ENCODE measurements around the gene KLK12.
"Not testable (repeated sequence)": the region's sequence is repeated elsewhere in the genome, so short reads cannot be mapped to it uniquely, and the experiment has no call there.

Gene KLK12

GRCh38 chr19:51014242-51014641 is 20.6 kb downstream of the KLK12 start:
- DNase-seq: no peak

- DNase-seq: no peak
Observed at GRCh38 chr19:51012661-51013190, 22.1 kb downstream of the KLK12 start.

GRCh38 chr19:51010066-51010795 is 24.6 kb downstream of the KLK12 start:
- no peak for DNase-seq

GRCh38 chr19:51009061-51009891 is 25.5 kb downstream of the KLK12 start:
- no peak for DNase-seq

- DNase-seq: no peak
Observed at GRCh38 chr19:51007488-51007887, 27.3 kb downstream of the KLK12 start.

- no peak for DNase-seq
Observed at GRCh38 chr19:51006406-51006805, 28.4 kb downstream of the KLK12 start.

- DNase-seq: no peak
Observed at GRCh38 chr19:51005248-51005647, 29.6 kb downstream of the KLK12 start.

GRCh38 chr19:51003316-51003715 is 31.5 kb downstream of the KLK12 start:
- DNase-seq: no peak

GRCh38 chr19:51002542-51003311 is 32.1 kb downstream of the KLK12 start:
- DNase-seq: no peak

GRCh38 chr19:51002089-51002532 is 32.7 kb downstream of the KLK12 start:
- no peak for DNase-seq

GRCh38 chr19:51001515-51001914 is 33.3 kb downstream of the KLK12 start, which contains the start of gene KLK8:
KLK8 (minus strand) TSS chr19:51001604; CDS start chr19:51001167, 437 bp downstream.
- no peak for DNase-seq

- DNase-seq: no peak
Observed at GRCh38 chr19:51000981-51001380, 33.8 kb downstream of the KLK12 start.

GRCh38 chr19:51000426-51000825 is 34.4 kb downstream of the KLK12 start:
- no peak for DNase-seq

GRCh38 chr19:50998686-50999085 is 36.1 kb downstream of the KLK12 start:
- no peak for DNase-seq

GRCh38 chr19:50998061-50998460 is 36.7 kb downstream of the KLK12 start:
- DNase-seq: no peak

- DNase-seq: peak; percentile 9
Observed at GRCh38 chr19:50994129-50994528, 40.7 kb downstream of the KLK12 start.

- DNase-seq: no peak
Observed at GRCh38 chr19:50992666-50993035, 42.2 kb downstream of the KLK12 start.

- DNase-seq: not testable (repeated sequence)
Observed at GRCh38 chr19:50984416-50984815, 50.4 kb downstream of the KLK12 start.

- DNase-seq: no peak
Observed at GRCh38 chr19:50983625-50984292, 51.0 kb downstream of the KLK12 start, which contains the start of gene KLK7. KLK7 (minus strand) TSS chr19:50983917; CDS start chr19:50982399, 1,518 bp downstream.

- DNase-seq: no peak
Observed at GRCh38 chr19:50982186-50982585, 52.6 kb downstream of the KLK12 start.

- no peak for DNase-seq
Observed at GRCh38 chr19:50981587-50982146, 53.1 kb downstream of the KLK12 start.

- DNase-seq: no peak
Observed at GRCh38 chr19:50980208-50980607, 54.6 kb downstream of the KLK12 start.

All from MV-4-11 (cell line).